ENCODE results near the gene GNAI3. TPM values are rescaled to one million over a fixed set of nuclear protein-coding genes. Genes with fewer than 3 reads are reported as not detected.

GNAI3 gene
- polyA plus RNA-seq, 1 experiment: 4.7 TPM

DNA sequence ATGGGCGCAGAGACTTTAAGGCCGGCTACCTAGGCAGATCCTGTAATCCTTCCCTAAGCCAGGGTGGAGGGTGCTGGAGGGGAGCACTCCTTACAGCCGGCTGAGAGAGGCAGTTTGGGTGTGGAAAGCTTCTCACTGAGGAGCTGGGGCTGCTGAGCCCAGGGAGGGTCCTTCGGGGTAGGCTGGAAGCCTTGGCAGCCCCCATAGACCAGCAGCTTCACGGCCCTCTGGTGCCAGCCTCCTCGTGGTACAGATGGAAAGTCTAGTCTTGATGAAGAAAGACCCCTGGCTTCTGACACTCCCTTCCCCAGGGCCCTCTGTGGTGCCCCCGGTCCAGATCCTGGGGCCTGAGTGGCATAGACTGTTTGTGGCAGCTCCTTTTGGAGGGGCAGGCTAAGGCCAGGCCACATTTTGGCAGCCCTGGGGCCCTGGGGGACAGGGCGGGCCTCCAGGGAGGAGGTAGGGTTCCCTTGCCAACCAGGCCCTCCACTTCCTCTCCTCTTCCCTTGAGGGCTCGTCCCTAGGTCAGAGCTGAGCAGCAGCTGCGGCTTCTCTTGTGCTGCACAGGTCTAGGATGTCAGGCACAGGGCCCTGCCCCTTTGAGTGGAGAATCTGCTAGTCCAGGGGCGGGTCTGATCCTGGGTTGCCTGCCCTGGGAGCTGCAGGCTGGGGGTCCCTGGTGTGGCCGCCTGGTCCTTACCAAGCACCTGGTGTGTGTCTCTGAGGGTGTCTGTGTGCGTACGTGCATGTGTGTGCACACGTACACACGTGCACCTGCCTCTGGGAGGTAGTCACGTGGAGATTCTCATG, 76.0 kb downstream of the GNAI3 start:
- no peak overlapping the region for H3K4me3 ChIP-seq (ENCODE audit: low read depth, low read length)
- ChIA-PET POLR2A (no interaction called here), CTCF (interaction anchor here (0.5 to 13.3 kb wide), 8 partner anchors 14 to 360 kb away, joined by 3 to 153 read pairs (median 4); partner anchors contain the start of genes AHCYL1 and GNAI3)
- TF ChIP-seq, protein P1, sequence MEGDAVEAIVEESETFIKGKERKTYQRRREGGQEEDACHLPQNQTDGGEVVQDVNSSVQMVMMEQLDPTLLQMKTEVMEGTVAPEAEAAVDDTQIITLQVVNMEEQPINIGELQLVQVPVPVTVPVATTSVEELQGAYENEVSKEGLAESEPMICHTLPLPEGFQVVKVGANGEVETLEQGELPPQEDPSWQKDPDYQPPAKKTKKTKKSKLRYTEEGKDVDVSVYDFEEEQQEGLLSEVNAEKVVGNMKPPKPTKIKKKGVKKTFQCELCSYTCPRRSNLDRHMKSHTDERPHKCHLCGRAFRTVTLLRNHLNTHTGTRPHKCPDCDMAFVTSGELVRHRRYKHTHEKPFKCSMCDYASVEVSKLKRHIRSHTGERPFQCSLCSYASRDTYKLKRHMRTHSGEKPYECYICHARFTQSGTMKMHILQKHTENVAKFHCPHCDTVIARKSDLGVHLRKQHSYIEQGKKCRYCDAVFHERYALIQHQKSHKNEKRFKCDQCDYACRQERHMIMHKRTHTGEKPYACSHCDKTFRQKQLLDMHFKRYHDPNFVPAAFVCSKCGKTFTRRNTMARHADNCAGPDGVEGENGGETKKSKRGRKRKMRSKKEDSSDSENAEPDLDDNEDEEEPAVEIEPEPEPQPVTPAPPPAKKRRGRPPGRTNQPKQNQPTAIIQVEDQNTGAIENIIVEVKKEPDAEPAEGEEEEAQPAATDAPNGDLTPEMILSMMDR (IDR thresholded peaks at IDR 0.05; ENCODE audit: insufficient read depth, low read depth, low read length): no peak
- peaks cover 31% of the 10 kb centered on the region for H3K36me3 ChIP-seq (ENCODE audit: control insufficient read depth, insufficient read depth, low read length)
- no peaks in the 10 kb centered on the region for H3K27me3 ChIP-seq (ENCODE audit: control insufficient read depth, insufficient read depth, low read length)
- DNase-seq (ENCODE audit: low read depth): no peak

DNA sequence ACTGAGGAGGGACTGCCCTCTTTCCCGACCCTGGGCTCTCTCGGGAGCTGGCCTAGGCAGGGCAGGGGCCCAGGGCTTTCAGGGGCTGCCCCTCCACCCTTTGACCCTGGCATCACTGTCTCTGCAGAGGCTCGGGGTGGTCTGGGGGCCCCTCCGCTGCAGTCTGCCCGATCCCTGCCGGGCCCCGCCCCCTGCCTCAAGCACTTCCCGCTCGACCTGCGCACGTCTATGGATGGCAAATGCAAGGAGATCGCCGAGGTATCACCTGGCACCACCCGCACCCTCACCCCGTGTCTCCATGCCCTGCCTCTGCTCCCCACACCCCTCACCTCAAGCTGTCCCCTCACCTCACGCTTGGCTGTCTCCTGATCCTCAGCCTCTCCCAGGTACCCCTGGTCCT, 76.8 kb downstream of the GNAI3 start:
- Histone ChIP-seq H3K36me3 (ENCODE audit: control insufficient read depth, insufficient read depth, low read length) (peaks cover 38% of the 10 kb centered on the region), H3K4me3 (ENCODE audit: low read depth, low read length) (no peak overlapping the region), H3K27me3 (ENCODE audit: control insufficient read depth, insufficient read depth, low read length) (no peaks in the 10 kb centered on the region)
- TF ChIP-seq, protein P1 (IDR thresholded peaks at IDR 0.05; ENCODE audit: insufficient read depth, low read depth, low read length): no peak
- CTCF ChIA-PET: interaction anchor here (0.9 to 13.3 kb wide), 7 partner anchors 13 to 359 kb away, joined by 3 to 153 read pairs (median 4); partner anchors contain the start of genes AHCYL1 and GNAI3
- DNase-seq (ENCODE audit: low read depth): no peak
- POLR2A ChIA-PET: no interaction called here

DNA sequence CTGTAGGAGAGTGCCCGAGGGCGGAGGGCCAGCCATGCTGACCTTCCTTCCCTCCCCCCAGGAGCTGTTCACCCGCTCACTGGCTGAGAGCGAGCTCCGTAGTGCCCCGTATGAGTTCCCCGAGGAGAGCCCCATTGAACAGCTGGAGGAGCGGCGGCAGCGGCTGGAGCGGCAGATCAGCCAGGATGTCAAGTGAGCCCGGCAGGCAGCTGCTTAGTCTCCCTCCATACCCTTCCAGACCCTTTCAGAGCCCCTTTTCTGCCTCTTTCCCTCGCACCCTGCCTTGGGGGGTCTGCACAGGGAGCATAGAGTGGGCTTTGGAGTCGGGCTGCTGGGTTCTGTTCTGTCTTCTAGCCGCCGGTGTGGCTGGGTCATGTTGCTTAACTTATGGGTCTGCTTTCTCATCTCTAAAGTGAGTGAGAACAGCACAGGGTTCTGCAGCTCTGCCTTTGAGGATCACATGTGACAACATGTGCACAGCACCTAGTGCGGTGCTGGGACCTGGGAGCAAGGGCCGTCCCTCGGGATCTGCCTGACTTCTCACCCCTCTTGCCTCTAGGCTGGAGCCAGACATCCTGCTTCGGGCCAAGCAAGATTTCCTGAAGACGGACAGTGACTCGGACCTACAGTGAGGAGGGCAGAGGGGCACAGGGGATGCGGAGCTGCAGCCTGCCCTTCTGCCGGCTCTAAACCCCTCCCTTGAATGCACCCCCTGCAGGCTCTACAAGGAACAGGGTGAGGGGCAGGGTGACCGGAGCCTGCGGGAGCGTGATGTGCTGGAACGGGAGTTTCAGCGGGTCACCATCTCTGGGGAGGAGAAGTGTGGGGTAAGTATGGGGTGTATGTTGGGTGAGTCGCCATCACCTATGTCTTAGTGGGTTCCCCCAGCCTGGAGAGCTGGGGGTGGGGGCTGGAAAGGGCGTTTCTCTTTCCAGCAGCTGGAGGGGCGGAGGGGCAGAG, 77.5 kb downstream of the GNAI3 start:
- no peaks in the 10 kb centered on the region for H3K27me3 ChIP-seq (ENCODE audit: control insufficient read depth, insufficient read depth, low read length)
- ChIA-PET POLR2A (no interaction called here), CTCF (interaction anchor here (0.9 to 13.3 kb wide), 6 partner anchors 12 to 148 kb away, joined by 3 to 153 read pairs (median 4); no protein-coding TSS in a partner anchor)
- DNase-seq (ENCODE audit: low read depth): no peak
- no peak overlapping the region for H3K4me3 ChIP-seq (ENCODE audit: low read depth, low read length)
- TF ChIP-seq, protein P1 (IDR thresholded peaks at IDR 0.05; ENCODE audit: insufficient read depth, low read depth, low read length): no peak
- peaks cover 42% of the 10 kb centered on the region for H3K36me3 ChIP-seq (ENCODE audit: control insufficient read depth, insufficient read depth, low read length)

DNA sequence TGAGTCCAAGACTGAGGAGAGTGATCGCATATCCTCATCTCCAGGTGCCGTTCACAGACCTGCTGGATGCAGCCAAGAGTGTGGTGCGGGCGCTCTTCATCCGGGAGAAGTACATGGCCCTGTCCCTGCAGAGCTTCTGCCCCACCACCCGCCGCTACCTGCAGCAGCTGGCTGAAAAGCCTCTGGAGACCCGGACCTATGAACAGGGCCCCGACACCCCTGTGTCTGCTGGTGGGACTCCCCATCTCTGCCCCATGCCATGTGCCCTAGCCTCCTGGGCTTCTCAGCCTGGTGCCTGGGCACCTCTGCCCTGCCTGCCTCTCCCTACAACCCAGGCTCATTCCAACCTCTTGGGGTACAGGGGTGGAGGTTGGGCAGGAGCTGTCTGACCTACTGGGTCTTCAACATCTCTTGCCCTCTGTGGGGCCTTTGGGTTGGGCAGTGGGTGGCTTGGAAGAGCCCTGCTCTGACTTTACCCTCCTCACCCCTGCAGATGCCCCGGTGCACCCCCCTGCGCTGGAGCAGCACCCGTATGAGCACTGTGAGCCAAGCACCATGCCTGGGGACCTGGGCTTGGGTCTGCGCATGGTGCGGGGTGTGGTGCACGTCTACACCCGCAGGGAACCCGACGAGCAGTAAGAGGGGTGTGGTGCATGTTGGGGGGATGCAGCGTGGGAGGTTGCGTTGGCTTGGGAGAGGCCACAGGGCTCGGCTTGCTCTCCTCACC, 78.4 kb downstream of the GNAI3 start:
- CTCF ChIA-PET: interaction anchor here (2.0 to 13.3 kb wide), 2 partner anchors 12 to 81 kb away, joined by 5 to 153 read pairs; no protein-coding TSS in a partner anchor
- POLR2A ChIA-PET: no interaction called here

More for the DNA sequence above, 78.4 kb downstream of the GNAI3 start:
- DNase-seq (ENCODE audit: low read depth): no peak
- H3K4me3 ChIP-seq (ENCODE audit: low read depth, low read length): no peak overlapping the region
- H3K27me3 ChIP-seq (ENCODE audit: control insufficient read depth, insufficient read depth, low read length): no peaks in the 10 kb centered on the region
- TF ChIP-seq, protein P1 (IDR thresholded peaks at IDR 0.05; ENCODE audit: insufficient read depth, low read depth, low read length): no peak
- peaks cover 51% of the 10 kb centered on the region for H3K36me3 ChIP-seq (ENCODE audit: control insufficient read depth, insufficient read depth, low read length)
